ENCODE measurements around the gene PIK3R6.

Gene PIK3R6

DNA sequence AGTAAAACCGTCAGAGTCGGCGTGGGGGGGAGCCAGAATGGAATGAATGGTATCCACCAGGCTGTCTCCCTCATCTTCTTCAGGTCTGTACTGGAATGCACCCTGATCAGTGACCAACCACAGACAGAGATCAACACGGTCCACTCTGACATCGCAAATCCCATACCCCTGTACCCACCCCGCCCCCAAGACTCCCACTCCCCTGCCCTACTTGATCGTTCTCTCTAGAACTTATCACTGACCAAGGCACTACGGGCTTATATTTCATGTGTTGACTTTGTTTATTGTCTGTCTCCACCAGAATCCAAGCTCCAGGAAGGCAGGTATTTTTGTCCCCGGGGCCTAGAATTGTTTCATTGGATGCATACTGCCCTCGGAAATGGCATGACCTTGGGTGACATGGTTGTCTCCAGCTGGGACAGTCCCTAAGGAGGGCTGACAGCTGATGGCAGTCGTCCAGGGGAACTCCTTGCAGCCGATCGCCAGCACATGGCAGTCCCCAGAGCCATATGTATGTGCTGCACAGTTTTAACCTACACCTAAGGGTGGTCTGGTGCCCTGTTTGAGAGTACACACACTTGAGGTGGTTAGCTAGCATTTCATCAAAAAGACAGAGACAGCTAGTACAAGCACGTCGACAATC is 67.8 kb downstream of the PIK3R6 start:
- TF ChIP-seq, protein P1, sequence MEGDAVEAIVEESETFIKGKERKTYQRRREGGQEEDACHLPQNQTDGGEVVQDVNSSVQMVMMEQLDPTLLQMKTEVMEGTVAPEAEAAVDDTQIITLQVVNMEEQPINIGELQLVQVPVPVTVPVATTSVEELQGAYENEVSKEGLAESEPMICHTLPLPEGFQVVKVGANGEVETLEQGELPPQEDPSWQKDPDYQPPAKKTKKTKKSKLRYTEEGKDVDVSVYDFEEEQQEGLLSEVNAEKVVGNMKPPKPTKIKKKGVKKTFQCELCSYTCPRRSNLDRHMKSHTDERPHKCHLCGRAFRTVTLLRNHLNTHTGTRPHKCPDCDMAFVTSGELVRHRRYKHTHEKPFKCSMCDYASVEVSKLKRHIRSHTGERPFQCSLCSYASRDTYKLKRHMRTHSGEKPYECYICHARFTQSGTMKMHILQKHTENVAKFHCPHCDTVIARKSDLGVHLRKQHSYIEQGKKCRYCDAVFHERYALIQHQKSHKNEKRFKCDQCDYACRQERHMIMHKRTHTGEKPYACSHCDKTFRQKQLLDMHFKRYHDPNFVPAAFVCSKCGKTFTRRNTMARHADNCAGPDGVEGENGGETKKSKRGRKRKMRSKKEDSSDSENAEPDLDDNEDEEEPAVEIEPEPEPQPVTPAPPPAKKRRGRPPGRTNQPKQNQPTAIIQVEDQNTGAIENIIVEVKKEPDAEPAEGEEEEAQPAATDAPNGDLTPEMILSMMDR (conservative IDR thresholded peaks at IDR 0.05; ENCODE audit: low read depth, low read length), result no peak
- no peak overlapping the region for H3K4me3 ChIP-seq (ENCODE audit: low read length)
- no peak for DNase-seq (ENCODE audit: low read depth)

DNA sequence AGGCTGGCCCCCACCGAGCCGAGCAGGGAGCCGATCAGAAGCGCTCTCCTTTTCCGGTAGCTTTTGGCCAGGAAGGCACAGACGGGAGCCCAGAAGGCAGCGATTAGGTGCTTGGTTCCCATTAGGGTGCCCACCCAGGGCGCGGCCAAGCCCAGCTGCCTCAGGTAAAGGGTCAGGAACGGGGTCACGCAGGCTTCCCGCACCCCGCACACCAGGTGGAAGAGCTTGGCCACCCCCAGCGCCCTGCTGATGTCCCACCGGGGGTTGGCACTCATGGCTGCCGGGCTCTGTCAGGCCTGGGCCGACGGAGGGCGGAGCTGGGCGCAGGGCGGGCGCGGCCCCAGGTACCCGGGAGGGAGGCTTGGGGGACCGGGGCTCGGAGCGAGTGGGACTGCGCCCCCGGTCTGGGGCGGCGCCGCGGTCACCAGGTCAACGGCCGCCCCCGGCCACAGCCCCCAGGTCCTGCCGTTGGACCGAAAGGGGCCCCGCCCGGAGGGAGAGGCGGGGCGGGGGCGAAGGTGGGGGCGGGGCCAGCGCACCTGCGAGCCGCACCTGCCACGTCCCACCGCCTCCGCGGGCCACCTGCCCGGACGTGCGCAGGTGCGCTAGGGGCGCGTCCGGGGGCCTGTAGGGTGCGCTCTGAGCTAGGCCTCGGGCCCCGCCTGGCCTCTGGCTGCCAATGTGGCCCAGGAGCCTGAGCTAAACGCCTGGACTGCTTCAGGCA is 68.5 kb downstream of the PIK3R6 start, which contains the start of gene MFSD6L:
TSS of gene MFSD6L (minus strand) at position 520 of the 724 bp plus-strand sequence. CDS start at position 275, 245 bp downstream.
- H3K4me3 ChIP-seq (ENCODE audit: low read length), result no peak within 1 kb of the TSS
- TF ChIP-seq, protein P1 (conservative IDR thresholded peaks at IDR 0.05; ENCODE audit: low read depth, low read length), result no peak
- DNase-seq (ENCODE audit: low read depth), result no peak

DNA sequence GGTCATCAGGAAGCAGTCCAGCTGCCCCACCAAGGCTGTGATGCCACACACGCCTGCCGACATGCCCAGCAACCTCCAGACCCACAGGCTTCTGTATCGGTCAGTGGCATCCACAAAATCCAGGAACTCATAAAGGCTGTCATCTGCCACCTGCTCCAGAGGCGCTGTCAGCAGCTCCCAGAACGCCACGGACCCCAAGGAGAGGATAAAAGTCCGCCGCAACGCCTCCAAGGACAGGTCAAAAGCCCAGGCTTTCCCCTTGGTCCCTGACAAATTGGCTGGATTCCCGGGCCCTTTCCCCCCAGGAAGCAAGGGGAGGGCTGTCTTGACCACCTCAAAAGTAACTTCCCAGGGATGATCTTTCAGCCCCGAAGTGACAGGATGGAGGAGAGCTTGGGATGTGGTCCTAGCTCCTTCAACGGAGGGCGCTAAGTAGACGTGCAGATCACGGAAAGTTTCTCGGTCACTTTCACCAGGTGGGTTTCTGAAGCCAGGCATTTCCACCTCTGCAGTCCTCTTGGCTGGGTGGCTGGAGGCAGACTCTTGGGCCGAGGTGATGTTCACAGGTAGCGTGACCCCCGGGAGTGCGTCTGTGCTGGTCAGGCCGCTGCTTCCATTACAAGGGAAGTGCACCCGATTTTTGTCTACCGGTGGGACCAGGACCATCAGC is 69.2 kb downstream of the PIK3R6 start:
- no peak for DNase-seq (ENCODE audit: low read depth)
- TF ChIP-seq, protein P1 (conservative IDR thresholded peaks at IDR 0.05; ENCODE audit: low read depth, low read length), result no peak

DNA sequence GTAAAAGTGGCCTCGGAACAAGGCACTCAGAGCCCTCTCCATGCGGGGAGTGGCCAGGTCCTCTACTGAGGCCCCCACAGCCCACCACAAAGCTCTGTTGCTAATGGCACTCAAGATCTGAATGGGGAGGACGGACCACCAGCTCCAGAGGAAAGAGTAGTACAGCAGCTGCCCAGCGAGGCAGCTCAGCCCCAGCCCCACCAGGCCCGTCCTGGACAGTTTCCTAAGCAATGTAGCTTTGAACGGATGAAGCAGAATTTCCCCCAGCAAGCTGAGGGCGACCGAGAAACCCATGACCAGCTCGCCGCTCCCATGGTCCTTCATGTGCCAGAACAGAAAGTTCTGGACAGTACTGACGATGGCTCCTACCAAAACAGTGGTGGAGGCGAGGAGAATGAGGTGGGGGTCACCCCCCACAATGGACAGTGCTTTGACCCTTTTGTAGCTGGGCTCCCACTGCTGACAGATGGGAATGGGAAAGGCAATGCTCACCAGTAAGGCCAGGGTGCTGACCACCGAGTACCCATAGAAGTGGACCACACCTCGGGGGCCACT is 69.8 kb downstream of the PIK3R6 start:
- DNase-seq (ENCODE audit: low read depth), result no peak
- H3K4me3 ChIP-seq (ENCODE audit: low read length), result no peak overlapping the region
- TF ChIP-seq, protein P1 (conservative IDR thresholded peaks at IDR 0.05; ENCODE audit: low read depth, low read length), result no peak

More for the DNA sequence above, 69.2 kb downstream of the PIK3R6 start:
- no peak overlapping the region for H3K4me3 ChIP-seq (ENCODE audit: low read length)

DNA sequence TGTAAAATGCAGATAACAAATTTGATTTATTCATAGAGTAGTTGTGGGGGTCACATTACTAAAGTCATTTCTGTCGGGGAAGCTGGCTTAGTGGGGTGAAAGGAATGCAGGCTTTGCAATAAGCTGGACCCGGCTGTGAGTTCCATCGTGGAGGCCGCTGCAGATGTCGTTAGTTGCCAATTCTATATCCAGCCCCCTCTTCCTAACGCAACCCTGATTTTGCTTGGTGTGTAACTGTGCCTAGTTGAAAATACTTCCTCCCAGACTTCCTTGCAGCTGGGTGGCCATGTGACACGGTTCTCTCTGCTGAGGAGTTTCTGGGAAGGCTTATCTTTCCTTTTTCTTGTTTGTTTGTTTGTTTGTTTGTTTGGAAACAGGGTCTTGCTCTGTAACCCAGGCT is 72.8 kb downstream of the PIK3R6 start:
- H3K4me3 ChIP-seq (ENCODE audit: low read length), result no peak overlapping the region
- TF ChIP-seq, protein P1 (conservative IDR thresholded peaks at IDR 0.05; ENCODE audit: low read depth, low read length), result no peak
- no peak for DNase-seq (ENCODE audit: low read depth)

DNA sequence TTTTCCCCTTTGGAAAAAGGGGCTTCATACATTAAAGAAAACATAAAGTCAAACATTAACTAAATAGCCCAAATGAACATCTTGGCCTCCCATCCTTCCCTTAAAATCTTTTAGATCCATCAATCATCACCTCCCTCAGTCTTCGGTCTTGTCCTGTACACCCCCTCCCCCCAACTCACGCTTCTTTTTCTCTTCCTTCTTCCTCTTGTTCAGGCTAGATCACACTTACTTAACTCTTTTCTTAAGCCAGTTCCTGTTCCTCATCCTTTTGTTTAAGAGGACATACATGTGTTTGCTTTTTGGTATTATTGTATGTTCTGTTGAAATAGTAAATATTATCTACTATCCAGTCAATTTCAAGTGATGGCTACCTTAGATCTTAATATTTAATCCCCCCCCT is 73.8 kb downstream of the PIK3R6 start:
- TF ChIP-seq, protein P1 (conservative IDR thresholded peaks at IDR 0.05; ENCODE audit: low read depth, low read length), result no peak
- no peak for DNase-seq (ENCODE audit: low read depth)
- H3K4me3 ChIP-seq (ENCODE audit: low read length), result no peak overlapping the region
